ENCODE data around the gene LRRC37A. TPM values are rescaled to one million over a fixed set of nuclear protein-coding genes. Genes with fewer than 3 reads are reported as not detected.

LRRC37A gene
- total RNA-seq, 6 donors from 2014 or later: 1.6 to 14.7 (median 2.7) TPM

Small RNA genes within 50 kb of the gene (small RNA-seq; reads per million reads assigned to genes)
- gene RN7SL656P: 0 reads per million in 4 donors

Other genes starting within 250 kb of the LRRC37A start
- gene KANSL1, start 101.7 kb upstream of the LRRC37A start, total RNA-seq: 100 to 1,000 TPM in 3 of 6 donors, 10 to 100 TPM in 3; 60.5 to 294 (median 108) TPM
- gene ARL17B, start 66.6 kb downstream of the LRRC37A start, total RNA-seq: 10 to 100 TPM in 5 of 6 donors, 1 to 10 TPM in 1; 7.8 to 47.1 (median 21.6) TPM
- 10 to 100 TPM in 5 of 6 donors, 1 to 10 TPM in 1; 7.9 to 44.0 (median 14.6) TPM for gene LRRC37A2, start 217.3 kb downstream of the LRRC37A start, total RNA-seq

Data from upper lobe of left lung (tissue), 6 donors.